ENCODE measurements around the gene ARHGAP24. TPM values are rescaled to one million over a fixed set of nuclear protein-coding genes. Genes with fewer than 3 reads are reported as not detected.
"Not testable (repeated sequence)": the region's sequence is repeated elsewhere in the genome, so short reads cannot be mapped to it uniquely, and the experiment has no call there.

The ARHGAP24 gene
- total RNA-seq, 2 donors from 2014 or later, result 66.8 to 85.6 TPM

- peaks cover 11% of the 10 kb centered on the region for H3K9me3 Mint-ChIP-seq
- H3K27ac ChIP-seq (ENCODE audit: low read depth, low read length), result no peak overlapping the region
- peaks cover 14% of the 10 kb centered on the region for H3K36me3 Mint-ChIP-seq (ENCODE audit: low read depth)
- TF ChIP-seq CTCF (conservative IDR thresholded peaks at IDR 0.05), result no peak
- no peaks in the 10 kb centered on the region for H3K27me3 Mint-ChIP-seq (ENCODE audit: insufficient read depth)
- no peak for DNase-seq
- peaks cover 7% of the 10 kb centered on the region for H3K4me1 Mint-ChIP-seq
- no peak overlapping the region for H3K4me3 Mint-ChIP-seq
- no peak overlapping the region for H3K4me3 ChIP-seq (ENCODE audit: low read length)
- H3K36me3 ChIP-seq (ENCODE audit: control insufficient read depth, insufficient read depth, low read length), result no peaks in the 10 kb centered on the region
- no peaks in the 10 kb centered on the region for H3K9me3 ChIP-seq (ENCODE audit: control insufficient read depth, low read length)
- H3K27me3 ChIP-seq (ENCODE audit: control insufficient read depth, insufficient read depth, low read length, poor library complexity, severe bottlenecking), result no peaks in the 10 kb centered on the region
- no peak overlapping the region for H3K9ac ChIP-seq (ENCODE audit: extremely low read depth, low read length, poor library complexity, severe bottlenecking)
- WGBS, 2 experiments (ENCODE audit: insufficient coverage in 1 of 2, insufficient read length in 1 of 2), result 99 to 100% methylated on average over 2 to 5 of the region's 5 CpGs
- peaks cover 4% of the 10 kb centered on the region for H3K4me1 ChIP-seq (ENCODE audit: control insufficient read depth, insufficient read depth, low read length)
- no peak overlapping the region for H3K27ac Mint-ChIP-seq
Measured at GRCh38 chr4:85913931-85914694, 439.2 kb downstream of the ARHGAP24 start.

DNA sequence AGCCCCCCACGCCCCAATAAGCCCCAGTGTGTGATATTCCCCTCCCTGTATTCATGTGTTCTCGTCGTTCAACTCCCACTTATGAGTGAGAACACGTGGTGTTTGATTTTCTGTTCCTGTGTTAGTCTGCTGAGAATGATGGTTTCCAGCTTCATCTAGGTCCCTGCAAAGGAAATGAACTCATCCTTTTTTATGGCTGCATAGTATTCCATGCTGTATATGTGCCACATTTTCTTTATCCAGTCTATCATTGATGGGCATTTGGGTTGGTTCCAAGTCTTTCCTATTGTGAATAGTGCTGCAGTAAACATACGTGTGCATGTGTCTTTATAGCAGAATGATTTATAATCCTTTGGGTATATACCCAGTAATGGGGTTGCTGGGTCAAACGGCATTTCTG lies 440.6 kb downstream of the ARHGAP24 start:
- WGBS, 2 experiments (ENCODE audit: insufficient coverage in 1 of 2, insufficient read length in 1 of 2), result 61 to 76% methylated on average over 4 to 6 of the region's 6 CpGs
- not testable (repeated sequence) for H3K4me1 ChIP-seq (ENCODE audit: control insufficient read depth, insufficient read depth, low read length); H3K4me3 ChIP-seq (ENCODE audit: low read length); H3K27ac ChIP-seq (ENCODE audit: low read depth, low read length); H3K9ac ChIP-seq (ENCODE audit: extremely low read depth, low read length, poor library complexity, severe bottlenecking); H3K27me3 Mint-ChIP-seq (ENCODE audit: insufficient read depth); H3K36me3 ChIP-seq (ENCODE audit: control insufficient read depth, insufficient read depth, low read length); H3K27me3 ChIP-seq (ENCODE audit: control insufficient read depth, insufficient read depth, low read length, poor library complexity, severe bottlenecking); H3K4me1 Mint-ChIP-seq; H3K9me3 ChIP-seq (ENCODE audit: control insufficient read depth, low read length); H3K27ac Mint-ChIP-seq; H3K4me3 Mint-ChIP-seq; DNase-seq
- H3K9me3 Mint-ChIP-seq, result peaks cover 11% of the 10 kb centered on the region
- H3K36me3 Mint-ChIP-seq (ENCODE audit: low read depth), result peaks cover 21% of the 10 kb centered on the region

- H3K36me3 ChIP-seq (ENCODE audit: control insufficient read depth, insufficient read depth, low read length), result peaks cover 11% of the 10 kb centered on the region
- peaks cover 5% of the 10 kb centered on the region for H3K4me1 ChIP-seq (ENCODE audit: control insufficient read depth, insufficient read depth, low read length)
- no peak overlapping the region for H3K4me3 ChIP-seq (ENCODE audit: low read length)
- no peak overlapping the region for H3K4me3 Mint-ChIP-seq
- H3K27me3 ChIP-seq (ENCODE audit: control insufficient read depth, insufficient read depth, low read length, poor library complexity, severe bottlenecking), result no peaks in the 10 kb centered on the region
- no peak for TF ChIP-seq CTCF (conservative IDR thresholded peaks at IDR 0.05)
- peaks cover 11% of the 10 kb centered on the region for H3K9me3 Mint-ChIP-seq
- no peak overlapping the region for H3K27ac Mint-ChIP-seq
- H3K36me3 Mint-ChIP-seq (ENCODE audit: low read depth), result peaks cover 28% of the 10 kb centered on the region
- H3K27ac ChIP-seq (ENCODE audit: low read depth, low read length), result no peak overlapping the region
- WGBS, 2 experiments (ENCODE audit: insufficient coverage in 1 of 2, insufficient read length in 1 of 2), result 79 to 94% methylated on average over 3 to 6 of the region's 6 CpGs
- no peak for DNase-seq
- H3K9me3 ChIP-seq (ENCODE audit: control insufficient read depth, low read length), result no peaks in the 10 kb centered on the region
- H3K9ac ChIP-seq (ENCODE audit: extremely low read depth, low read length, poor library complexity, severe bottlenecking), result no peak overlapping the region
- no peaks in the 10 kb centered on the region for H3K27me3 Mint-ChIP-seq (ENCODE audit: insufficient read depth)
- peaks cover 9% of the 10 kb centered on the region for H3K4me1 Mint-ChIP-seq
Measured at GRCh38 chr4:85919200-85919887, 444.4 kb downstream of the ARHGAP24 start.

Data from endodermal cell (in vitro differentiated cells).